ENCODE measurements around the gene DLG5. TPM values are rescaled to one million over a fixed set of nuclear protein-coding genes. Genes with fewer than 3 reads are reported as not detected.

Gene DLG5
- total and polyA plus RNA-seq, 10 of the 15 experiments (the other 5 are each of a cell fraction or from before 2014, with no cell fraction given), result 0.18 to 6.6 (median 2.7) TPM

GRCh38 chr10:77887631-77888355 is 38.8 kb downstream of the DLG5 start:
- BruUV-seq (replicated peaks), result no TSS peak
- Histone ChIP-seq H3K9me3 (replicated peaks; ENCODE audit: control insufficient read depth, insufficient read depth, low read length) (no peaks in the 10 kb centered on the region), H3K9ac (ENCODE audit: control insufficient read depth, insufficient read depth, low read length) (no peak overlapping the region), H3K27me3 (replicated peaks in 1 of 2; ENCODE audit: control insufficient read depth in 2 of 2, insufficient read depth in 2 of 2, low read length in 1 of 2) (no peaks in the 10 kb centered on the region), H3K4me1 (ENCODE audit: control insufficient read depth, insufficient read depth, low read length) (no peaks in the 10 kb centered on the region; the same call in 1 of the 2 replicates), H2AFZ (ENCODE audit: control insufficient read depth, low read depth, low read length) (no peak overlapping the region), H3K4me3 (no peak overlapping the region), H3K27ac (ENCODE audit: control insufficient read depth, insufficient read depth) (no peak overlapping the region), H4K20me1 (ENCODE audit: control insufficient read depth, insufficient read depth) (no peaks in the 10 kb centered on the region), H3K79me2 (ENCODE audit: control insufficient read depth, insufficient read depth, low read length) (no peaks in the 10 kb centered on the region), H3K36me3 (ENCODE audit: control insufficient read depth in 2 of 2, insufficient read depth in 2 of 2, low read length in 1 of 2) (no peaks in the 10 kb centered on the region), H3K4me2 (ENCODE audit: control insufficient read depth, insufficient read depth) (no peak overlapping the region)
- intact Hi-C loops (cut with micrococcal nuclease; ENCODE audit: unreplicated experiment) (no loop called here), in situ Hi-C loops (cut with MboI) (no loop called here)
- ChIA-PET RAD21 (ENCODE audit: unreplicated experiment) (interaction anchor here (0.7 to 1.6 kb wide), 2 partner anchors 41 to 118 kb away, joined by 3 to 4 read pairs; no protein-coding TSS in a partner anchor), SMC1A (ENCODE audit: uncharacterized antibody, unreplicated experiment) (interaction anchor here (1.1 kb wide), 1 partner anchor 13 kb away, joined by 3 read pairs; no protein-coding TSS in a partner anchor), POLR2A (no interaction called here), CTCF (interaction anchor here (0.9 kb wide), 1 partner anchor 41 kb away, joined by 5 read pairs; no protein-coding TSS in a partner anchor)
- ATAC-seq (no peak), FAIRE-seq (no peak), DNase-seq (ENCODE audit: low read depth, low spot score) (no peak)
- 30% methylated on average over 11 of the region's 11 CpGs for WGBS (ENCODE audit: insufficient coverage, insufficient replicate concordance, low lambda C conversion rate, missing lambda C conversion rate)
- TF ChIP-seq, protein P1, sequence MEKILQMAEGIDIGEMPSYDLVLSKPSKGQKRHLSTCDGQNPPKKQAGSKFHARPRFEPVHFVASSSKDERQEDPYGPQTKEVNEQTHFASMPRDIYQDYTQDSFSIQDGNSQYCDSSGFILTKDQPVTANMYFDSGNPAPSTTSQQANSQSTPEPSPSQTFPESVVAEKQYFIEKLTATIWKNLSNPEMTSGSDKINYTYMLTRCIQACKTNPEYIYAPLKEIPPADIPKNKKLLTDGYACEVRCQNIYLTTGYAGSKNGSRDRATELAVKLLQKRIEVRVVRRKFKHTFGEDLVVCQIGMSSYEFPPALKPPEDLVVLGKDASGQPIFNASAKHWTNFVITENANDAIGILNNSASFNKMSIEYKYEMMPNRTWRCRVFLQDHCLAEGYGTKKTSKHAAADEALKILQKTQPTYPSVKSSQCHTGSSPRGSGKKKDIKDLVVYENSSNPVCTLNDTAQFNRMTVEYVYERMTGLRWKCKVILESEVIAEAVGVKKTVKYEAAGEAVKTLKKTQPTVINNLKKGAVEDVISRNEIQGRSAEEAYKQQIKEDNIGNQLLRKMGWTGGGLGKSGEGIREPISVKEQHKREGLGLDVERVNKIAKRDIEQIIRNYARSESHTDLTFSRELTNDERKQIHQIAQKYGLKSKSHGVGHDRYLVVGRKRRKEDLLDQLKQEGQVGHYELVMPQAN (conservative IDR thresholded peaks at IDR 0.05), result no peak

DNA sequence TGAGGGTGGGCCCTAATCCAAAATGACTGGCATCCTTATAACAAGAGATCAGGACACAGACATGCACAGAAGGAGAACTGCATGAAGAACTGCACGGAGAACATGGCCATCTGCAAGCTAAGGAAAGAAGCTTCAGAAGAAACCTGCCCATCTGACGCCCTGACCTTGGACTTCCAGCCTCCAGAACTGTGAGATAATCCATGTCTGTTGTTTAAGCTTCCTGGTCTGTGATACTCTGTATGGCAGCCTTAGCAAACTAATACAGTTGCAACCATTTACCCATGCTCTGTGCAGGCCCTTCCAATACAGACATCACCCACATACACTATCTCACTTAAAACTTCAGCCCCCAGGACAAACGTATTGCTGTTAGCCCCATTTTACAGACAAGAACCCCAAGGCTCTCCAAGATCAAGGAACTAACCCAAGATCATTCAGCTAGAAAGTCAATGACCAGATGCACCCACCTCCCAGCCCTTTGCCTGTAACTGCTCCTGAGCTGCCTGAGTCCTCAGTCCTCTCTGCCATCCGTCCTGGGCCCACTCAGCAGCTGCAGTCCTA is 39.7 kb downstream of the DLG5 start:
- DNase-seq (ENCODE audit: low read depth, low spot score) (no peak), FAIRE-seq (no peak), ATAC-seq (no peak)
- Histone ChIP-seq H3K4me3 (no peak overlapping the region), H3K4me1 (ENCODE audit: control insufficient read depth, insufficient read depth, low read length) (no peaks in the 10 kb centered on the region; the same call in 1 of the 2 replicates), H3K9ac (ENCODE audit: control insufficient read depth, insufficient read depth, low read length) (no peak overlapping the region), H3K27me3 (replicated peaks in 1 of 2; ENCODE audit: control insufficient read depth in 2 of 2, insufficient read depth in 2 of 2, low read length in 1 of 2) (no peaks in the 10 kb centered on the region), H2AFZ (ENCODE audit: control insufficient read depth, low read depth, low read length) (no peak overlapping the region), H3K4me2 (ENCODE audit: control insufficient read depth, insufficient read depth) (no peak overlapping the region), H3K36me3 (ENCODE audit: control insufficient read depth in 2 of 2, insufficient read depth in 2 of 2, low read length in 1 of 2) (no peaks in the 10 kb centered on the region), H3K9me3 (replicated peaks; ENCODE audit: control insufficient read depth, insufficient read depth, low read length) (no peaks in the 10 kb centered on the region), H3K27ac (ENCODE audit: control insufficient read depth, insufficient read depth) (no peak overlapping the region), H4K20me1 (ENCODE audit: control insufficient read depth, insufficient read depth) (no peaks in the 10 kb centered on the region), H3K79me2 (ENCODE audit: control insufficient read depth, insufficient read depth, low read length) (no peaks in the 10 kb centered on the region)
- ChIA-PET RAD21 (ENCODE audit: unreplicated experiment) (interaction anchor here (0.7 kb wide), 1 partner anchor 117 kb away, joined by 3 read pairs; no protein-coding TSS in a partner anchor), POLR2A (no interaction called here), SMC1A (ENCODE audit: uncharacterized antibody, unreplicated experiment) (interaction anchor here (1.1 kb wide), 1 partner anchor 12 kb away, joined by 3 read pairs; no protein-coding TSS in a partner anchor), CTCF (interaction anchor here (0.9 to 1.0 kb wide), 2 partner anchors 13 to 40 kb away, joined by 5 read pairs; no protein-coding TSS in a partner anchor)
- WGBS (ENCODE audit: insufficient coverage, insufficient replicate concordance, low lambda C conversion rate, missing lambda C conversion rate), result 48% methylated on average over 4 of the region's 4 CpGs
- in situ Hi-C loops (cut with MboI) (no loop called here), intact Hi-C loops (cut with micrococcal nuclease; ENCODE audit: unreplicated experiment) (no loop called here)
- no TSS peak for BruUV-seq (replicated peaks)
- TF ChIP-seq NFIC (IDR thresholded peaks at IDR 0.05; ENCODE audit: low read depth, low read length), result no peak
- no peak for TF ChIP-seq MXI1 (IDR thresholded peaks at IDR 0.05; ENCODE audit: low read depth, low read length)
- no peak for TF ChIP-seq SP1 (IDR thresholded peaks at IDR 0.05; ENCODE audit: low read depth, low read length)
- no peak for TF ChIP-seq IKZF2 (IDR thresholded peaks at IDR 0.05)
- TF ChIP-seq MYB (IDR thresholded peaks at IDR 0.05; ENCODE audit: borderline replicate concordance, low read depth, low read length), result no peak
- no peak for TF ChIP-seq SMAD1 (IDR thresholded peaks at IDR 0.05; ENCODE audit: low read depth, partially characterized antibody)
- no peak for TF ChIP-seq PKNOX1 (IDR thresholded peaks at IDR 0.05)
- TF ChIP-seq CREM (IDR thresholded peaks at IDR 0.05; ENCODE audit: low read depth), result no peak
